Activated CD4-positive, alpha-beta T cell treated with anti-CD3 and anti-CD28 coated beads, Interleukin-2, Interleukin-6, amounts not matched to agents 100 ng/mL and 50 ng/mL, durations not matched to agents 16 hours and 8 hours (primary cell): ENCODE measurements around the gene ZNF516.

ENCODE experiments used
- DNase-seq: peaks from one replicate; pipeline ENCODE4 v3.0.0-alpha.2; 2020

The ZNF516 gene

GRCh38 chr18:76317136-76317535 lies 177.9 kb downstream of the ZNF516 start:
- DNase-seq = no peak

- DNase-seq = no peak
These were observed 179.3 kb downstream of the ZNF516 start for GRCh38 chr18:76315722-76316230.

GRCh38 chr18:76314496-76314895 lies 180.5 kb downstream of the ZNF516 start:
- no peak for DNase-seq

GRCh38 chr18:76314015-76314414 lies 181.0 kb downstream of the ZNF516 start:
- no peak for DNase-seq
